Gastrocnemius medialis (tissue), 4 donors: ENCODE data around the gene SPTBN1. TPM values are rescaled to one million over a fixed set of nuclear protein-coding genes. Genes with fewer than 3 reads are reported as not detected.

Experiments
- ATAC-seq, 2 donors: fragments of 150-250 bp; one replicate each; pipeline ENCODE4 v1.9.1; 2016
- DNase-seq, 2 donors: peaks; one replicate each; pipeline ENCODE4 v3.0.0-alpha.2; 2019
- H3K27ac ChIP-seq, 4 donors: fragments of 200-600 bp; sonication (generic); 1 replicate in 1 of 4; 2 replicates in 3 of 4; pipeline ENCODE4 v1.5.1; 2016 to 2018; ENCODE audit warnings: mild to moderate bottlenecking in 2 of 4, moderate library complexity in 1 of 4
- H3K27me3 ChIP-seq, 3 donors: fragments of 200-600 bp; sonication (generic) in 2 of 3; 1 replicate in 1 of 3; 2 replicates in 2 of 3; pipeline versions ENCODE4 v1.5.1 to v1.6.0; 2016 to 2019; ENCODE audit warnings: mild to moderate bottlenecking in 1 of 3, moderate library complexity in 1 of 3
- H3K36me3 ChIP-seq, 2 donors: fragments of 200-600 bp; sonication (generic) in 1 of 2; one replicate each; pipeline ENCODE4 v1.5.1; 2017 to 2018
- H3K4me1 ChIP-seq, 2 donors: fragments of 200-600 bp; sonication (generic) in 1 of 2; one replicate each; pipeline ENCODE4 v1.5.1; 2016 to 2017; ENCODE audit warnings: mild to moderate bottlenecking in 2 of 2
- H3K4me3 ChIP-seq, 4 donors: fragments of 200-600 bp; sonication (generic) in 3 of 4; 1 replicate in 1 of 4; 2 replicates in 3 of 4; pipeline ENCODE4 v1.5.1; 2016 to 2019; ENCODE audit warnings: mild to moderate bottlenecking in 2 of 4
- H3K9me3 ChIP-seq, 3 donors: fragments of 200-600 bp; sonication (generic) in 2 of 3; 1 replicate in 1 of 3; 2 replicates in 2 of 3; pipeline ENCODE4 v1.5.1; 2016 to 2019
- POLR2A ChIP-seq, 2 donors: fragments of 450-650 bp; IDR thresholded peaks; one replicate each; pipeline ENCODE4 v1.6.1; 2017; ENCODE audit warnings: antibody characterized with exemption in 2 of 2, mild to moderate bottlenecking in 2 of 2, moderate library complexity in 2 of 2
- in situ Hi-C, 4 donors: fragments of 200-750 bp; cut with MboI; loops; one replicate each; pipeline versions ENCODE4 v1.15.0 to v1.8.0; 2017; ENCODE audit warnings: low sequenced_read_pairs in 4 of 4
- intact Hi-C: fragments of 100-400 bp; cut with DNase I; formaldehyde crosslinking; loops from one replicate; pipeline ENCODE4 v1.15.1; 2023; ENCODE audit warnings: low total_unique reads
- total RNA-seq, 4 donors: library from RNA; depleted of rRNA; stranded (reverse); fragments of >200 nt; gene quantifications; one replicate each; pipeline versions ENCODE4 v1.1.0 to v1.2.3, GENCODE V29; 2016
- TF ChIP-seq, protein P1 (sequence below), 5 experiments: fragments of 450-650 bp in 3 of 5; fragments of 200-600 bp in 2 of 5; sonication (generic) in 2 of 5; IDR thresholded peaks in 4 of 5; conservative IDR thresholded peaks in 1 of 5; 1 replicate in 4 of 5; 2 replicates in 1 of 5; pipeline ENCODE4 v1.5.1; 2016 to 2019; ENCODE audit warnings: antibody characterized with exemption in 5 of 5, mild to moderate bottlenecking in 3 of 5, moderate library complexity in 3 of 5

SPTBN1 gene
- total RNA-seq, 4 donors from 2014 or later, result 107 to 191 (median 119) TPM

DNA sequence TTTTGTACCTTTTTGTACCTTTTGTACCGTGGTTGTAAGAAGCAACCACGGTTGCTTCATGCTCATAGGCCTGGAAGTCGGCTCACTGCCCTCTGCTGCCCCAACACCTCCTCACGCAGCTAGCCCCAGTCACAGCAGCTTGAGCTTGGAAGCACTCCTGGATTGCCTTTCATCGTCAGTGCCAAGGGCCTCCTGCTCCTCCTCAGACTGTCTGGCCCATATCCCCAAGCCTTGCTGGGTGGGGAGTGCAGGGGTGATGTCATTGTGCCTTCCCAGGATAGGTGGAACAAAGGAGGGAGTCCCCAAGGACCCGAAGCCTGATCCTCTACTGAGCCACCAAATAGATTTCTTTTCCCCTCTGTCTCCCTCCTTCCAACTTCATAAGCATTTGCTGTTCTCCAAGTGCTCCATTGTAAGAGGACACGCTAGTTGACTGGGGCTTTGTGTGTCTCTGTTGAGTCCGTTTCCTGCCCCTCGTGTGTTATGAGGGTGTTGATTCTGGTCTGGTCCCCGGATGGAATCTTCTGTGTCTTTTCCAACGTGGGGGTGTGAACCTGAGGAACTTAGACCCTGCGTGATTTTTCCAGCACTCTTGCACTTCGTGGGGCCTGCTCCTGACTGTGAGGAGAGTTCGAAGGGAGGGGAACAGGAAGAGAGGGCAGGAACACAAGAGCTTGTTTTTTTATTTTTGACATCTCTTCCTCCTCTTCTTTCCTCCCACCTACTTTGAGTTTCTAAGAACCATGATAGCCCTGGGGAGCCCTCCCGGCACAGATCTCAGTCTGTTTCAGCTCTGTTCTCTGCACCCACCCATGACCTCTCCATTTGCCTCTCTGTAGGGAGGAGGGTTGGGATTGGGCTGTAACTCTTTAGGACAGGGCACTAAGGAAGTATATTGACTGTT lies 140.1 kb downstream of the SPTBN1 start:
- intact Hi-C loops, result no loop called here
- no peaks in the 10 kb centered on the region for H3K9me3 ChIP-seq
- DNase-seq, result peak in 1 of 2 donors; percentile 60
- H3K4me1 ChIP-seq, result peaks cover 61 to 70% of the 10 kb centered on the region in 2 donors
- H3K4me3 ChIP-seq, result no peak overlapping the region
- in situ Hi-C loops, result no loop called here
- peak overlapping the region; percentile 36 to 71 (median 69) for H3K27ac ChIP-seq
- no peaks in the 10 kb centered on the region for H3K27me3 ChIP-seq
- ATAC-seq, result peak; percentile 34 to 44
- no peaks in the 10 kb centered on the region for H3K36me3 ChIP-seq
- no peak for TF ChIP-seq POLR2A (IDR thresholded peaks at IDR 0.05)
- TF ChIP-seq, protein P1, sequence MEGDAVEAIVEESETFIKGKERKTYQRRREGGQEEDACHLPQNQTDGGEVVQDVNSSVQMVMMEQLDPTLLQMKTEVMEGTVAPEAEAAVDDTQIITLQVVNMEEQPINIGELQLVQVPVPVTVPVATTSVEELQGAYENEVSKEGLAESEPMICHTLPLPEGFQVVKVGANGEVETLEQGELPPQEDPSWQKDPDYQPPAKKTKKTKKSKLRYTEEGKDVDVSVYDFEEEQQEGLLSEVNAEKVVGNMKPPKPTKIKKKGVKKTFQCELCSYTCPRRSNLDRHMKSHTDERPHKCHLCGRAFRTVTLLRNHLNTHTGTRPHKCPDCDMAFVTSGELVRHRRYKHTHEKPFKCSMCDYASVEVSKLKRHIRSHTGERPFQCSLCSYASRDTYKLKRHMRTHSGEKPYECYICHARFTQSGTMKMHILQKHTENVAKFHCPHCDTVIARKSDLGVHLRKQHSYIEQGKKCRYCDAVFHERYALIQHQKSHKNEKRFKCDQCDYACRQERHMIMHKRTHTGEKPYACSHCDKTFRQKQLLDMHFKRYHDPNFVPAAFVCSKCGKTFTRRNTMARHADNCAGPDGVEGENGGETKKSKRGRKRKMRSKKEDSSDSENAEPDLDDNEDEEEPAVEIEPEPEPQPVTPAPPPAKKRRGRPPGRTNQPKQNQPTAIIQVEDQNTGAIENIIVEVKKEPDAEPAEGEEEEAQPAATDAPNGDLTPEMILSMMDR (IDR thresholded peaks at IDR 0.05 in 4 of 5, conservative IDR thresholded peaks at IDR 0.05 in 1 of 5), result no peak

- ATAC-seq (peak; percentile 45 to 64), DNase-seq (peak in 1 of 2 donors; percentile 63)
- TF ChIP-seq POLR2A (IDR thresholded peaks at IDR 0.05), result no peak
- TF ChIP-seq, protein P1 (IDR thresholded peaks at IDR 0.05 in 4 of 5, conservative IDR thresholded peaks at IDR 0.05 in 1 of 5), result no peak
- Histone ChIP-seq H3K36me3 (no peaks in the 10 kb centered on the region), H3K27me3 (no peaks in the 10 kb centered on the region), H3K27ac (peak overlapping the region; percentile 4 to 71 (median 69)), H3K4me1 (peaks cover 72 to 75% of the 10 kb centered on the region in 2 donors), H3K4me3 (no peak overlapping the region), H3K9me3 (no peaks in the 10 kb centered on the region)
- in situ Hi-C loops (no loop called here), intact Hi-C loops (no loop called here)
These were observed 141.2 kb downstream of the SPTBN1 start for GRCh38 chr2:54597153-54597848.

DNA sequence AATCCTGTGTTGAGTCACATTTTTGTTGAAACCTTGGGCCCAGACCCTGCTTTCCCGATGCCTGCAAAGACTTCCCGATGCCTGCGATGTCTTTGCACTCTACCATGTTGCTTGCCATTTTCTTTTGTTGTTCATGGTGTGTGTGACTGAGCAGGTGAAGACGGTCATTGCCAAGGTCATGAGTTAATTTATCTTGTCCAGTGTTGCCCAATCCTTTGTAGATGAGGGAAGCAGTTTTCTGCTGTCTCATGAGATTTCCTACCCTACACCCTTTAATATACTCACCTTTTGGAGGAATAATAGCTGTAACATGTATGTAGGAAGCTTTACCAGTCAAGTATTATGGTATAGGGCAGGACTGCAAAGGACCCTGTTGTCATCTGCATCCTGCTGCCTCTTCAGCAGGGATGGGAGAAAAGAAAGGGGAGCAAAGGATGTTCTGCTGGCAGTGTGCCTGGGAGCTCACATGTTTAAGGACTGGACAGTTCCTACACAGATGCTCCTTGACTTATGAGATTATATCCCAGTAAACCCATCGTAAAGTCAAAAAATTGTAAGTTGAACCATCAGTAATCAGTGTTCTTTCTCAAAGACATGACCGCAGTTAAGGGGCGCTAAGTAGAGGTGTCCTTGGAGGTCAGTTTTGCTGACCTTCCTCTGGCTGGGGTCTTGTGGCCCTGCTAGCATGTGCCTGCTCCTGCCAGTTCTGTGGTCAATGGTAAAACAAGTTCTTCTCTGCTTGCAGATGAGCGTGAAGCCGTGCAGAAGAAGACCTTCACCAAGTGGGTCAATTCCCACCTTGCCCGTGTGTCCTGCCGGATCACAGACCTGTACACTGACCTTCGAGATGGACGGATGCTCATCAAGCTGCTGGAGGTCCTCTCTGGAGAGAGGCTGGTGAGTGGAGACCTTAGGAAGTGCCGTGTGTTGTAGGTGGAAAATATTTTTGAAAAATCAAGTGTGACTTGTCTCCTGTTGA lies 142.5 kb downstream of the SPTBN1 start:
- DNase-seq (no peak), ATAC-seq (peak; percentile 48 to 56)
- peaks cover 80 to 88% of the 10 kb centered on the region in 2 donors for H3K4me1 ChIP-seq
- peak overlapping the region; percentile 45 to 71 (median 69) for H3K27ac ChIP-seq
- H3K27me3 ChIP-seq, result no peaks in the 10 kb centered on the region
- in situ Hi-C loops (no loop called here), intact Hi-C loops (no loop called here)
- H3K4me3 ChIP-seq, result no peak overlapping the region
- TF ChIP-seq, protein P1 (IDR thresholded peaks at IDR 0.05 in 4 of 5, conservative IDR thresholded peaks at IDR 0.05 in 1 of 5), result no peak
- no peak for TF ChIP-seq POLR2A (IDR thresholded peaks at IDR 0.05)
- no peaks in the 10 kb centered on the region for H3K9me3 ChIP-seq
- no peaks in the 10 kb centered on the region for H3K36me3 ChIP-seq

DNA sequence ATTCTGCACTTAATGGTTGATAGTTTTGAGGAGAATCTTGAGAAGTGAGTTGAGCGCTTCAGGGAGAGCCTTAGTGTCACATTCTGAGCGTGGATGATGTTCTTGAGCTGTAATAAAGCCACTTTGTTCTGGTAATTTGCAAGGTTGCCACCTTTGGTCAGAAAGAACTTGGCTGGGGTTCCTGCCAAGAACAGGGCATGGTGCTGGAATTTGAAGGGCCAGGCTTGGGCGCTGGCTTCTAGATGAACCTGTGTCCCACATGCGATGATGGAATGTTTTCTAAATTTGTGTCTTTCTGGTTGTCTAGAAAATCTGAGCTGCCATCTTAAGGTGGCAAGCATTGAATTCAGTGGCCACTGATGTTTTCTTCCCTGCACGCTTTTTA lies 143.2 kb downstream of the SPTBN1 start:
- no peaks in the 10 kb centered on the region for H3K27me3 ChIP-seq
- ATAC-seq, result no peak
- intact Hi-C loops, result no loop called here
- no peaks in the 10 kb centered on the region for H3K9me3 ChIP-seq
- peak overlapping the region; percentile 45 to 71 (median 69) for H3K27ac ChIP-seq
- in situ Hi-C loops, result no loop called here
- DNase-seq, result no peak
- no peak for TF ChIP-seq POLR2A (IDR thresholded peaks at IDR 0.05)
- TF ChIP-seq, protein P1 (IDR thresholded peaks at IDR 0.05 in 4 of 5, conservative IDR thresholded peaks at IDR 0.05 in 1 of 5), result no peak
- H3K4me1 ChIP-seq, result peaks cover 87 to 95% of the 10 kb centered on the region in 2 donors
- H3K4me3 ChIP-seq, result no peak overlapping the region
- no peaks in the 10 kb centered on the region for H3K36me3 ChIP-seq
